Measurements from ENCODE around the gene ANXA10.

DNA sequence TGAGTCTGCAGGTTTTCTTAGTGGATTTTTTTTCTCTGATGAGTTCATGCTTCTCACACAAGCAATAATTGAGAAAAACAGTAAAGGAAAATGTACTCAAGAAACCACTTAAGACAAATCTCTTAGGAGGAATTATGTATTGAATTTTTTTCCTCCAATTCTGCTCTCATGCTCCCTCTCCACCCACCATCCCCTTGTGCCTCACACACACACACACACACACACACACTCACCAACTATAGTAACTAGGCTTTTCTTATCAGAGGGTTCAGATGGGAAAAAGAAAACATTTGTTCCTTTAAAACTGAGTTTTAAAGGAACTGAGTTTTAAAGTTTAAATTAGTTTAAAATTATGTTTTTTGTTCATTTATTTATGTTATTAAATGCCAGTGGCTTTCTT lies 47.0 kb upstream of the ANXA10 start:
- TF ChIP-seq POLR2AphosphoS5 (IDR thresholded peaks at IDR 0.05; ENCODE audit: low read depth, low read length) (no peak), TAF1 (IDR thresholded peaks at IDR 0.05; ENCODE audit: borderline replicate concordance, insufficient read depth, low read length) (no peak), REST (IDR thresholded peaks at IDR 0.05; ENCODE audit: insufficient read depth in 1 of 2, low read depth in 2 of 2, low read length in 2 of 2) (no peak), SIN3A (IDR thresholded peaks at IDR 0.05; ENCODE audit: borderline replicate concordance, insufficient read depth, low read length) (no peak)

All from PFSK-1 (cell line).